Stomach (tissue), 4 donors: ENCODE results near the gene SNAPC1.
A peak's percentile ranks its signal among the peaks of the same experiment; 100 is the strongest.

Source experiments
- EP300 ChIP-seq: sonication (generic); formaldehyde crosslinking; IDR thresholded peaks from one replicate; pipeline ENCODE4 v1.6.1; 2017; ENCODE audit warnings: antibody characterized with exemption
- POLR2A ChIP-seq, 4 donors: fragments of 450-650 bp; IDR thresholded peaks; one replicate each; pipeline ENCODE4 v1.6.1; 2016; ENCODE audit warnings: antibody characterized with exemption in 4 of 4, control low read depth in 2 of 4, mild to moderate bottlenecking in 1 of 4, moderate library complexity in 1 of 4
- POLR2AphosphoS5 ChIP-seq, 3 donors: sonication (generic); formaldehyde crosslinking; IDR thresholded peaks; one replicate each; pipeline ENCODE4 v1.6.1; 2016; ENCODE audit warnings: antibody characterized with exemption in 3 of 3
- TF ChIP-seq, protein P1 (sequence below), 7 experiments: fragments of 450-650 bp in 4 of 7; fragments of 200-600 bp in 3 of 7; sonication (generic) in 3 of 7; IDR thresholded peaks; one replicate each; pipeline ENCODE4 v1.5.1; 2016 to 2019; ENCODE audit warnings: antibody characterized with exemption in 7 of 7, control low read depth in 2 of 7, mild to moderate bottlenecking in 1 of 7

DNA sequence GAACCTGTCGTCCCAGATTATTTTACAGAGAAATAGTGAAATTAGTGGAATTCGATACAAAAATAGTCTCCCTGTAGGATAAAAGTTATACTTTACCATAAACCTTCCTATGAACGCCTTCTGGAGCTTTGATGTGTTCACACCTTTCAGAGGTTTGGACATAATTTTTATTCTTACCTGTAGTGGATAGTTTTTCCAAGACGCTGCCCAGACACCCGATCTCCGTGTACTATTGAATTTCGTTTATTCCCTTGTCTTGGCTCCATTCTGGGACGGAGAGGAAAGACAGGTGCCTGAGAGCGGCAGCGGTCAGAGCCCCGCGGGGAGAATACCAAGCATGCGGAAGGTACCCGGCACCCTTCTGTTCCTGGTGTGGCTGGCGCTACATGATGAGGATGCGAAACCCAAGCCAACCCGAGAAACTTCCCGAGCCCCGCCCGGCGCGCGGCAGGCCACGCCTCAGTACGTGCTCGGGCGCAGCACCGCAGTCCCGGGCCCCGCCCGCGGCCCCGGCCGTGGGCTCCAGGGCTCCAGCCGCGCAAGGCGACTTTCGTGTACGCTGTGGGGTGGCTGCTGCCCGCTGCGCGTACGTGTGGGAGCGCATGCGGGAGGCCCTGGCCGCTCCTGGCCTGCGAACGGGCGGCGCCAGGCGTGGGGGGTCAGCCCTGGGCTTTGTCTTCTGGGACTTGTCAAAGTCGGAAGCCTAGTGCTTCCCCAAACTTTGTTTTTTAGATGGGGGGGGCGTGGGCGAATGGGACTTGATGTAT is 11.3 kb upstream of the SNAPC1 start:
- TF ChIP-seq POLR2A (IDR thresholded peaks at IDR 0.05) (peak in 1 of 4 donors; percentile 4), POLR2AphosphoS5 (IDR thresholded peaks at IDR 0.05) (peak; percentile 47 to 88 (median 77)), EP300 (no peak)
- TF ChIP-seq, protein P1, sequence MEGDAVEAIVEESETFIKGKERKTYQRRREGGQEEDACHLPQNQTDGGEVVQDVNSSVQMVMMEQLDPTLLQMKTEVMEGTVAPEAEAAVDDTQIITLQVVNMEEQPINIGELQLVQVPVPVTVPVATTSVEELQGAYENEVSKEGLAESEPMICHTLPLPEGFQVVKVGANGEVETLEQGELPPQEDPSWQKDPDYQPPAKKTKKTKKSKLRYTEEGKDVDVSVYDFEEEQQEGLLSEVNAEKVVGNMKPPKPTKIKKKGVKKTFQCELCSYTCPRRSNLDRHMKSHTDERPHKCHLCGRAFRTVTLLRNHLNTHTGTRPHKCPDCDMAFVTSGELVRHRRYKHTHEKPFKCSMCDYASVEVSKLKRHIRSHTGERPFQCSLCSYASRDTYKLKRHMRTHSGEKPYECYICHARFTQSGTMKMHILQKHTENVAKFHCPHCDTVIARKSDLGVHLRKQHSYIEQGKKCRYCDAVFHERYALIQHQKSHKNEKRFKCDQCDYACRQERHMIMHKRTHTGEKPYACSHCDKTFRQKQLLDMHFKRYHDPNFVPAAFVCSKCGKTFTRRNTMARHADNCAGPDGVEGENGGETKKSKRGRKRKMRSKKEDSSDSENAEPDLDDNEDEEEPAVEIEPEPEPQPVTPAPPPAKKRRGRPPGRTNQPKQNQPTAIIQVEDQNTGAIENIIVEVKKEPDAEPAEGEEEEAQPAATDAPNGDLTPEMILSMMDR (IDR thresholded peaks at IDR 0.05) = no peak
